Inflammatory macrophage treated with lipopolysaccharide for 4 hours (primary cell): ENCODE results near the gene MYOM1.

Experiments used
- DNase-seq: peaks from one replicate; pipeline ENCODE4 v3.0.0-alpha.2; 2020

MYOM1 gene

GRCh38 chr18:3219631-3220335, at the start of gene MYOM1:
Gene MYOM1 (minus strand): TSS chr18:3219968. CDS start chr18:3215223, 4,745 bp downstream.
- DNase-seq: no peak

- DNase-seq: peak; percentile 65
Observed at GRCh38 chr18:3269241-3269913, 49.6 kb upstream of the MYOM1 start.

GRCh38 chr18:3268306-3268705, 48.5 kb upstream of the MYOM1 start:
- no peak for DNase-seq

- no peak for DNase-seq
Observed at GRCh38 chr18:3266062-3266608, 46.4 kb upstream of the MYOM1 start.

- no peak for DNase-seq
Observed at GRCh38 chr18:3265564-3266033, 45.8 kb upstream of the MYOM1 start.

GRCh38 chr18:3264362-3264761, 44.6 kb upstream of the MYOM1 start:
- no peak for DNase-seq

GRCh38 chr18:3263132-3263700, 43.4 kb upstream of the MYOM1 start:
- DNase-seq: no peak

GRCh38 chr18:3262234-3263131, 42.7 kb upstream of the MYOM1 start:
- DNase-seq: peak; percentile 40

GRCh38 chr18:3261373-3262233, 41.8 kb upstream of the MYOM1 start, which contains the start of gene MYL12B:
Gene MYL12B (plus strand): TSS chr18:3262133. CDS start chr18:3272899, 10,766 bp downstream.
- DNase-seq: peak; percentile 86

GRCh38 chr18:3260995-3261372, 41.2 kb upstream of the MYOM1 start:
- no peak for DNase-seq

GRCh38 chr18:3257627-3258120, 37.9 kb upstream of the MYOM1 start:
- DNase-seq: no peak

GRCh38 chr18:3256693-3257626, 37.2 kb upstream of the MYOM1 start:
- DNase-seq: peak; percentile 60

GRCh38 chr18:3255611-3256165, 35.9 kb upstream of the MYOM1 start:
- DNase-seq: no peak

- DNase-seq: no peak
Observed at GRCh38 chr18:3254725-3255124, 35.0 kb upstream of the MYOM1 start.

- DNase-seq: no peak
Observed at GRCh38 chr18:3252843-3253242, 33.1 kb upstream of the MYOM1 start.

- DNase-seq: no peak
Observed at GRCh38 chr18:3251963-3252277, 32.2 kb upstream of the MYOM1 start.

GRCh38 chr18:3251249-3251962, 31.6 kb upstream of the MYOM1 start:
- DNase-seq: no peak

- peak; percentile 40 for DNase-seq
Observed at GRCh38 chr18:3250237-3251107, 30.7 kb upstream of the MYOM1 start.
